Measurements from ENCODE around the gene DUOX1.
"Not testable (repeated sequence)": the region's sequence is repeated elsewhere in the genome, so short reads cannot be mapped to it uniquely, and the experiment has no call there.

The DUOX1 gene

DNA sequence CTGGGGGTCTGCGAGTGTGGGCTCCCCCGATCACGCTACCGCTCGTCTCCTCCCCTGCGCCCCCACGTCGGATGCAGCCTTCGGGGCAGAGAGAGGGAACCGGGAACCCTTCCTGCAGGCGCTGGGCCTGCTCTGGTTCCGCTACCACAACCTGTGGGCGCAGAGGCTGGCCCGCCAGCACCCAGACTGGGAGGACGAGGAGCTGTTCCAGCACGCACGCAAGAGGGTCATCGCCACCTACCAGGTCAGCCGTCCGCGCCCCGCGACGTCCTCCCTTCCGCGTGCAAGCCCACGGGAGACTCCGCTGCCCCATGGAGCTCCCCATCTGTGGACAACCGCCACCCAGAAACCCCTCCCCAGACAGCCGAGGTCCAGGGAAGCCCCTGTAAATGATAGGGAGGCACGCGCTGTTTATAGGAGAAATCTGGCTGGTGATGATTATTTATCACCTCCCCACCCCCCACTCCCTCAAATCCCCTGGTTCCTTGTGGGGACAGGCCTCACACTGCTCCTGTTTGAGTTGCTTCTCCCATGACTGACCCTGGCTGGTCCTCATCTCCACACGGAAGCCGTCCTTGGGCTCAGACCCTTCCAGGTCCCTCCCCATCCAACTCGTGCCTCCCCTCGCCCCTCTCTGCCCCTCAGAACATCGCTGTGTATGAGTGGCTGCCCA lies 6.0 kb downstream of the DUOX1 start:
- DNase-seq; in situ Hi-C loops (cut with MboI; ENCODE audit: low pct_unique_long_range_greater_than_20kb, low sequenced_read_pairs): not testable (repeated sequence)

GRCh38 chr15:45136378-45136764 lies 6.6 kb downstream of the DUOX1 start:
- no peak for DNase-seq
- in situ Hi-C loops (cut with MboI; ENCODE audit: low pct_unique_long_range_greater_than_20kb, low sequenced_read_pairs), result no loop called here

- in situ Hi-C loops (cut with MboI; ENCODE audit: low pct_unique_long_range_greater_than_20kb, low sequenced_read_pairs), result no loop called here
- no peak for DNase-seq
Observed at GRCh38 chr15:45137703-45138102, 7.9 kb downstream of the DUOX1 start.

GRCh38 chr15:45138814-45139765 lies 9.3 kb downstream of the DUOX1 start:
- no peak for DNase-seq
- in situ Hi-C loops (cut with MboI; ENCODE audit: low pct_unique_long_range_greater_than_20kb, low sequenced_read_pairs), result no loop called here

DNA sequence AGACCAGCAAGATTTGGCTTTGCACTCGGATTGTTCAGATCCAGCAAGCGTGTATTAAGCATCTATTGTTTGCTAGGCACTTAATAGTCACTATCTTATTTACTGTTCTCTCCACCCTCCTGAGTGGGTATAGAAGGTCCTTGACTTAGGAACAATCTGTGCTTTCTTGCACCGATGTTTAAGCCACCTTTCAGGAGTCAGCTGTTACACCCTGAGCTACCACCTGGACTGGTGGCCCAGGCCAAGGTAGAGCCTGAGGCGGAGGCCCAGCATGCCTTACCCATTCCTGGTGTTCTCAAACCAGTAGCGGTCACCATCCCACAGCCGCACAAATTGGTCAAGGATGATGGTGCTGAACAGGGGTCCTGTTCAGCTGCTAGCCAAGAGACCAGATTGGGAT lies 10.0 kb downstream of the DUOX1 start:
- no peak for DNase-seq
- in situ Hi-C loops (cut with MboI; ENCODE audit: low pct_unique_long_range_greater_than_20kb, low sequenced_read_pairs), result no loop called here

GRCh38 chr15:45140557-45141250 lies 10.9 kb downstream of the DUOX1 start:
- in situ Hi-C loops (cut with MboI; ENCODE audit: low pct_unique_long_range_greater_than_20kb, low sequenced_read_pairs), result no loop called here
- DNase-seq, result no peak

DNA sequence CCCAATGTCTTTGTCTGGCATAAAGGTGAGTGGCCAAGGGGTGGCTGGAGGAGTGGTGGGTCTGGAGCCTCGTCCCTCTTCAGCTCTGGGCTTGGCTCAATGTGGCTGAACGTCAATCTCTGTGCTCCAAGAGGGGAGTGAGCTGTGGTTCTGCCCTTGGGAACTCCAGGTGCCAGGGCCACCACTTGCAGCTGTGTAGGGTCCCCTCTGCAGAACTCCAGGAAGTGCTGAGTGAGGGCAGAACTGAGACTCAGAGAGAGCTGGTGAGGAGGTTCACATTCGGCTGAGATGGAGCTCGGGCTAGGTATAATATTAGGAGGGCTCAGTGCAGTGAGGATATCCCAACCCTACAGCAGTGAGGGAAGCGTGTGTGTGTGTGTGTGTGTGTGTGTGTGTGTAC lies 11.6 kb downstream of the DUOX1 start:
- in situ Hi-C loops (cut with MboI; ENCODE audit: low pct_unique_long_range_greater_than_20kb, low sequenced_read_pairs), result no loop called here
- DNase-seq, result no peak

DNA sequence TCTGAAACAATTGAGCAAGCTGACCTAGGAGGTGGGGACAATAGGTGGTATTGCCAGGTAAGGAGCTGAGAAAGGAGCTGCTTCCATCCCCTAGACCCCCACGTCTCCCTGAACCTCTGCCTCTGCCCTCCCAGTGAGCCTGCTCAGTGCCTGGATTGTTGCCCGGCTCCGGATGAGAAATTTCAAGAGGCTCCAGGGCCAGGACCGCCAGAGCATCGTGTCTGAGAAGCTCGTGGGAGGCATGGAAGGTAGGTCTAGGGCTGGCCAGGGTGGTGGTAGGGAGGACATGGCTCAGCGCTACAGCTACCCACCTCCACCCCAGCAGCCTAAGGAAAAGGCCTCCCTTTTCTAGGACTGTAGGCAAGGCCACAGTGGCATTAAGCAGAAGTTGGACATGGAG lies 13.3 kb downstream of the DUOX1 start:
- in situ Hi-C loops (cut with MboI; ENCODE audit: low pct_unique_long_range_greater_than_20kb, low sequenced_read_pairs), result no loop called here
- DNase-seq, result no peak

GRCh38 chr15:45143946-45144345 lies 14.2 kb downstream of the DUOX1 start:
- DNase-seq, result no peak
- in situ Hi-C loops (cut with MboI; ENCODE audit: low pct_unique_long_range_greater_than_20kb, low sequenced_read_pairs), result no loop called here

- no peak for DNase-seq
- in situ Hi-C loops (cut with MboI; ENCODE audit: low pct_unique_long_range_greater_than_20kb, low sequenced_read_pairs), result no loop called here
Observed at GRCh38 chr15:45144775-45145174, 15.0 kb downstream of the DUOX1 start.

- no peak for DNase-seq
- in situ Hi-C loops (cut with MboI; ENCODE audit: low pct_unique_long_range_greater_than_20kb, low sequenced_read_pairs), result no loop called here
Observed at GRCh38 chr15:45146405-45146804, 16.6 kb downstream of the DUOX1 start.

DNA sequence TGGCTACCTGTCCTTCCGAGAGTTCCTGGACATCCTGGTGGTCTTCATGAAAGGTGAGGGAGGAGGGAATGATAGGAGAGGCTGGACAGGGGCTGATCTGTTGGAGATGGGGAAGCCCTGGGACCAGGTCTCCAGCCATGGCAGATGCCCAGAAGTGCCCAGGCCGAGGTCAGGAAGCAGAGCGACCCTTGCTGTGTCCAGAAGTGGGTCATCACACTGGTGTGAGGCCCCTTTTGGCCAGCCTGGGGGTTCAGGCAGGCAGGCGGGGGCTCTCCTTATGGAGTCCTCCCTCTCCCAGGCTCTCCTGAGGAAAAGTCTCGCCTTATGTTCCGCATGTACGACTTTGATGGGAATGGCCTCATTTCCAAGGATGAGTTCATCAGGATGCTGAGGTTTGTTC lies 17.8 kb downstream of the DUOX1 start:
- DNase-seq, result no peak
- in situ Hi-C loops (cut with MboI; ENCODE audit: low pct_unique_long_range_greater_than_20kb, low sequenced_read_pairs), result no loop called here

DNA sequence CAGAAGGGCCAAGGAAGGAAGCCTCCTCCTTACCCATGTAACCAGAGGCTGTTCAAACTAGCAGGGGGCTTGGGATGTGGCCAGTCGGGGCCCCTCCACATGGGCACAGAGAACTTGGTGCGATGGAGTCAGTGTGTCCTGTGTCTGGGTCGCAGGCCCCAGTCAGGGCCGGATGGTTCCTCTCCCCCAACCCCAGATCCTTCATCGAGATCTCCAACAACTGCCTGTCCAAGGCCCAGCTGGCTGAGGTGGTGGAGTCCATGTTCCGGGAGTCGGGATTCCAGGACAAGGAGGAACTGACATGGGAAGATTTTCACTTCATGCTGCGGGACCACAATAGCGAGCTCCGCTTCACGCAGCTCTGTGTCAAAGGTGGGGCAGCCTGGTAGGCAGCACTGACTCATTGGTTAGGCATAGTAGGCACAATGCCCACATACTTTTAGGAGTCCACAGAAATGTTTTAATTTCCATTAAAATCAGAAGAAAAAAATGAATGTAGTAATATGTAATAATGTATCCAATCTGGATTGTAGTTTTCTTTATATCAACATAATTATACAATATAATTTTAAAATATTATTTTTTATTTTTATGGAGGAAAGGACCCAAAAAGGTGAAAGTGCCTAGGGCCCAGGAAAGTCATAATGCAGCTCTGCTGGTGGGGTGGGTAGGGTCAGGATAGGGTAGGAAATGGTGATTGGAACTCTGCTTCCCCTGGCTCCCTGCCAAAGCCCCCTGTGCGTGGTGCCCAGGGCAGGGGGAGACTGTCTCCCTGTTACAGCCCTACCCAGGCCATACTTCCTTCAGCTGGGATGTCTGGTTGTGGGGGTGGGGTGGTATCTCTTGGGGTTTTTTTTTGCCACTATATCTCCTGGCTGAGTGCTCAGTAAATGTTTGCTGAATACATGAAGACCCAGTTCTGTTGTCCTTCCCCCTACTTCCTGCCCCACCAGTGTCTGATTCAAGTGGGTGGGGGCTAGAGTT lies 18.6 kb downstream of the DUOX1 start:
- no peak for DNase-seq
- in situ Hi-C loops (cut with MboI; ENCODE audit: low pct_unique_long_range_greater_than_20kb, low sequenced_read_pairs), result no loop called here

DNA sequence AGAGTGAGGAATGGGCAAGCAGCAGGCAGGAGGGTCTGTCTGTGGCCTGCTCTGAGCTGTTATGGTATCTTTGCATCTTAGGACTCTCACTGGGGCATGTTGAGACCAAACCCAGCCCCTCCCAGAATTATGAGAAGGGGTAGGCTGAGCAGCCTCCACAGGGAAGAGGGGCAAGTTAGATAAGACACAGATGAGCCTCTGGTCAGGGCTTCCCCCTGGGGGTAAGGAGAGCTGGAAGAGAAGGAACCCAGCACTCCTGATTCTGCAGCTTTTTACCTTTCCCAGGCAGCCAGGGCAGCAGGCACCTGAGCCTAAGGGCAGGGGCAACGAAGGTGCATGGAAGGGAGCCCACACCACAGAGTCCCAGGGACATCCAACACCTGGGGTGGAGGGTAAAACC lies 19.3 kb downstream of the DUOX1 start:
- in situ Hi-C loops (cut with MboI; ENCODE audit: low pct_unique_long_range_greater_than_20kb, low sequenced_read_pairs), result no loop called here
- no peak for DNase-seq

- in situ Hi-C loops (cut with MboI; ENCODE audit: low pct_unique_long_range_greater_than_20kb, low sequenced_read_pairs), result loop anchor here (25.0 kb wide), 1 partner anchor 462 kb away; no protein-coding TSS in a partner anchor
- no peak for DNase-seq
Observed at GRCh38 chr15:45150481-45150880, 20.7 kb downstream of the DUOX1 start.

DNA sequence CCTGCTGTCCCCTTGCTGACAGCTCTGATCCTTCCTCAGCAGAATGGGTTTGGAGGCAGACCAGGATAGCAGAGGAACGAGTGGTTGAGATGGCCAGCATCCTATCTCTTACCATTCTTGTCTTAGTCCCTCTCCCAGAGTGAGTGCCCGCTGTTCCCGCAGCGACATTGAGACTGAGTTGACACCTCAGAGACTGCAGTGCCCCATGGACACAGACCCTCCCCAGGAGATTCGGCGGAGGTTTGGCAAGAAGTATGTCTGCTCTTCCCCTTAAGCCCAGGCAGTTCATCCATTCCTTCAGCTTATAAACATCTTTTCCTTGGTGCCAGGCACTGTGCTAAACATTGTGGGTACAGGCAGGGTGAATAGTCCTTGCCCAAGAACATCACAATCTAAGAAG lies 21.2 kb downstream of the DUOX1 start:
- in situ Hi-C loops (cut with MboI; ENCODE audit: low pct_unique_long_range_greater_than_20kb, low sequenced_read_pairs), result loop anchor here (25.0 kb wide), 1 partner anchor 461 kb away; no protein-coding TSS in a partner anchor
- DNase-seq, result no peak

DNA sequence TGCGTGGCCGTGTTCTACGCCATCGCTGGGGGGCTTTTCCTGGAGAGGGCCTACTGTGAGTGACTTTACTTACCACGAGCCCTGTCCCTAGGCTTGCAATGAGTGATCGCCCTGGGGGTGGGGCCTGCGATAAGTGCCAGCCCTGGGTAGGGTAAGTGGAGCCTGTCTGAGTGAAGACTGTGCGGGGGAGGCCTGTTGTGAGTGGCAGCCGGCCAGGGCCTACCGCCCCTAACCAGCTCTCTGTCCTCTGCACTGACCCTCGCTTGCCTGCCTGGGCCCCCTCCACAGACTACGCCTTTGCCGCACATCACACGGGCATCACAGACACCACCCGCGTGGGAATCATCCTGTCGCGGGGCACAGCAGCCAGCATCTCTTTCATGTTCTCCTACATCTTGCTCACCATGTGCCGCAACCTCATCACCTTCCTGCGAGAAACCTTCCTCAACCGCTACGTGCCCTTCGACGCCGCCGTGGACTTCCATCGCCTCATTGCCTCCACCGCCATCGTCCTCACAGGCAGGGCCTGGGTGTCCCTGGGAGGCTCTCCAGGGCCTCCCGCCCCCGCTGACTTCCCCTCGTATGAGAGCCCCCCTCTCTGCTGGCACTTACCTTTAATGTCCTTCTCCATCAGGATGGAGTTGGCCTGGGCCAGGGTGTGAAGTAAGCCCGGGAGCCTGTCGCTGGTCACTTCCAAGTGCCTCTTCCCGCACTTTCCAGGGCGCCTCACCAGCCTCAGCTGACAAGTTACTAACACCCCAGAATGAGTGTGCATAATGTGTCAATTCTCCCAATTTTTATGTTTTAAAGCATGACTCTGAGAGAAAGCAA lies 22.4 kb downstream of the DUOX1 start:
- no peak for DNase-seq
- in situ Hi-C loops (cut with MboI; ENCODE audit: low pct_unique_long_range_greater_than_20kb, low sequenced_read_pairs), result loop anchor here (25.0 kb wide), 1 partner anchor 460 kb away; no protein-coding TSS in a partner anchor

GRCh38 chr15:45155739-45156138 lies 25.9 kb downstream of the DUOX1 start:
- in situ Hi-C loops (cut with MboI; ENCODE audit: low pct_unique_long_range_greater_than_20kb, low sequenced_read_pairs), result loop anchor here (25.0 kb wide), 1 partner anchor 457 kb away; no protein-coding TSS in a partner anchor
- DNase-seq, result no peak
